IMR-90 (cell line): ENCODE data around the gene NR5A2. TPM values are rescaled to one million over a fixed set of nuclear protein-coding genes. Genes with fewer than 3 reads are reported as not detected.

Experiments used
- ATAC-seq: fragments of 200-7000 bp; cut with Tn5 transposase; 2 replicates; pipeline ENCODE4 v1.9.1; 2020; ENCODE audit warnings: low read depth, mild to moderate bottlenecking, moderate library complexity
- BruUV-seq: library from RNA; stranded (reverse); fragments of 400-500 nt; replicated peaks from 2 replicates; lab custom pipeline; 2021; lab: Mats Ljungman, UMichigan
- CTCF ChIA-PET: fragments of 300-600 bp; formaldehyde crosslinking; extraction: SDS; loops from one replicate; lab custom pipeline; 2021; ENCODE audit warnings: antibody characterized with exemption; lab: Yijun Ruan, JAX
- POLR2A ChIA-PET: fragments of 300-600 bp; sonication (Branson Sonifier 250); formaldehyde crosslinking; loops from one replicate; lab custom pipeline; 2022; ENCODE audit warnings: antibody characterized with exemption; ENCODE audit not compliant: unreplicated experiment; lab: Charles Lee
- DNase-seq: peaks from one replicate; pipeline ENCODE4 v3.0.0; 2013
- H2AFZ ChIP-seq: replicated peaks from 2 replicates; pipeline ENCODE3; 2013; ENCODE audit warnings: low read length, mild to moderate bottlenecking; ENCODE audit not compliant: poor library complexity
- H2AK5ac ChIP-seq: 2 replicates; pipeline ENCODE4 v1.6.1; 2013; ENCODE audit warnings: low read depth, low read length, inconsistent platforms
- H2AK9ac ChIP-seq: replicated peaks from 2 replicates; pipeline ENCODE3; 2013; ENCODE audit warnings: mild to moderate bottlenecking, low read depth, low read length, moderate library complexity; ENCODE audit not compliant: poor library complexity
- H2BK120ac ChIP-seq: 2 replicates; pipeline ENCODE4 v1.6.1; 2013; ENCODE audit warnings: low read depth, low read length, inconsistent platforms
- H2BK15ac ChIP-seq: 3 replicates; pipeline ENCODE4 v1.6.1; 2013; ENCODE audit warnings: low read depth, low read length, inconsistent platforms
- H2BK20ac ChIP-seq: 2 replicates; pipeline ENCODE4 v1.6.1; 2013; ENCODE audit warnings: low read depth, mild to moderate bottlenecking, inconsistent platforms, low read length, moderate library complexity
- H2BK5ac ChIP-seq: 2 replicates; pipeline ENCODE4 v1.6.1; 2013; ENCODE audit warnings: mild to moderate bottlenecking, low read depth, low read length, inconsistent platforms; ENCODE audit not compliant: poor library complexity, severe bottlenecking
- H3K14ac ChIP-seq: replicated peaks from 2 replicates; pipeline ENCODE4 v1.6.1; 2013; ENCODE audit warnings: low read depth, low read length, inconsistent platforms
- H3K18ac ChIP-seq: 2 replicates; pipeline ENCODE4 v1.6.1; 2013; ENCODE audit warnings: low read depth, low read length, control low read depth
- H3K23ac ChIP-seq: 2 replicates; pipeline ENCODE4 v1.6.1; 2013; ENCODE audit warnings: low read depth, low read length, inconsistent platforms
- H3K27ac ChIP-seq: 2 replicates; pipeline ENCODE4 v1.5.1; 2013; ENCODE audit warnings: mild to moderate bottlenecking, control low read depth, low read length; ENCODE audit not compliant: insufficient read depth
- H3K27me3 ChIP-seq: 2 replicates; pipeline ENCODE4 v1.6.1; 2013; ENCODE audit warnings: low read length; ENCODE audit not compliant: control insufficient read depth, insufficient read depth
- H3K36me3 ChIP-seq: 2 replicates; pipeline ENCODE4 v1.6.1; 2013; ENCODE audit warnings: low read length, mixed read lengths; ENCODE audit not compliant: control insufficient read depth, insufficient read depth
- H3K4ac ChIP-seq: 2 replicates; pipeline ENCODE4 v1.6.1; 2013; ENCODE audit warnings: low read depth, low read length, inconsistent platforms
- H3K4me1 ChIP-seq: 2 replicates; pipeline ENCODE4 v1.6.1; 2013; ENCODE audit warnings: low read length, mixed read lengths; ENCODE audit not compliant: control insufficient read depth, insufficient read depth
- H3K4me2 ChIP-seq: 2 replicates; pipeline ENCODE4 v1.6.1; 2013; ENCODE audit warnings: low read depth, mild to moderate bottlenecking, control low read depth, low read length, moderate library complexity
- H3K4me3 ChIP-seq: 2 replicates; pipeline ENCODE4 v1.5.1; 2013; ENCODE audit warnings: low read depth, mild to moderate bottlenecking, control low read depth, low read length, moderate library complexity; ENCODE audit not compliant: insufficient read depth
- H3K56ac ChIP-seq: 2 replicates; pipeline ENCODE4 v1.6.1; 2013; ENCODE audit warnings: low read length, inconsistent platforms; ENCODE audit not compliant: insufficient read depth; ENCODE audit errors: extremely low read depth
- H3K79me1 ChIP-seq, 2 experiments: 2 replicates each; pipeline ENCODE4 v1.6.1; 2013; ENCODE audit warnings: low read length in 2 of 2, inconsistent platforms in 1 of 2, low read depth in 1 of 2
- H3K9ac ChIP-seq: 2 replicates; pipeline ENCODE4 v1.6.1; 2013; ENCODE audit warnings: low read depth, low read length, control low read depth
- H3K9me1 ChIP-seq: 2 replicates; pipeline ENCODE4 v1.6.1; 2013; ENCODE audit warnings: low read length, inconsistent platforms; ENCODE audit not compliant: insufficient read depth
- H3K9me3 ChIP-seq: 2 replicates; pipeline ENCODE4 v1.6.1; 2013; ENCODE audit warnings: low read length; ENCODE audit not compliant: control insufficient read depth, insufficient read depth
- H4K20me1 ChIP-seq: 2 replicates; pipeline ENCODE4 v1.6.1; 2013; ENCODE audit warnings: low read length, inconsistent platforms; ENCODE audit not compliant: insufficient read depth
- H4K5ac ChIP-seq: 2 replicates; pipeline ENCODE4 v1.6.1; 2013; ENCODE audit warnings: mild to moderate bottlenecking, low read depth, low read length, control low read depth
- H4K8ac ChIP-seq, 2 experiments: 2 replicates each; pipeline ENCODE4 v1.6.1; 2013; ENCODE audit warnings: low read depth in 2 of 2, low read length in 2 of 2, control low read depth in 1 of 2, inconsistent platforms in 1 of 2
- H4K91ac ChIP-seq: 2 replicates; pipeline ENCODE4 v1.6.1; 2013; ENCODE audit warnings: low read depth, low read length, inconsistent platforms; ENCODE audit not compliant: insufficient read depth
- BHLHE40 ChIP-seq: fragments of 150-350 bp; IDR thresholded peaks from 2 replicates; pipeline ENCODE4 v1.6.1; 2016; ENCODE audit warnings: mild to moderate bottlenecking, low read depth, low read length
- CEBPB ChIP-seq: IDR thresholded peaks from 2 replicates; pipeline ENCODE4 v1.6.1; 2012; ENCODE audit warnings: low read depth, low read length, improper control_type of control experiment
- FOS ChIP-seq: fragments of 150-350 bp; IDR thresholded peaks from 2 replicates; pipeline ENCODE4 v1.6.1; 2016; ENCODE audit warnings: low read depth, low read length
- MAFK ChIP-seq: IDR thresholded peaks from 2 replicates; pipeline ENCODE4 v1.6.1; 2012; ENCODE audit warnings: low read depth, low read length, improper control_type of control experiment
- MAZ ChIP-seq: IDR thresholded peaks from 2 replicates; pipeline ENCODE4 v1.6.1; 2012; ENCODE audit warnings: low read depth, mild to moderate bottlenecking, low read length, improper control_type of control experiment, moderate library complexity, borderline replicate concordance
- MXI1 ChIP-seq: IDR thresholded peaks from 2 replicates; pipeline ENCODE4 v1.6.1; 2012; ENCODE audit warnings: low read depth, mild to moderate bottlenecking, low read length, moderate library complexity, borderline replicate concordance
- NFE2L2 ChIP-seq: fragments of 150-350 bp; IDR thresholded peaks from 2 replicates; pipeline ENCODE4 v1.6.1; 2016; ENCODE audit warnings: low read depth, mild to moderate bottlenecking, low read length
- POLR2A ChIP-seq: IDR thresholded peaks from 2 replicates; pipeline ENCODE4 v1.6.1; 2012; ENCODE audit warnings: mild to moderate bottlenecking, low read depth, low read length
- RAD21 ChIP-seq: IDR thresholded peaks from 2 replicates; pipeline ENCODE4 v1.6.1; 2012; ENCODE audit warnings: low read length, improper control_type of control experiment
- RFX5 ChIP-seq: IDR thresholded peaks from 2 replicates; pipeline ENCODE4 v1.8.0; 2012; ENCODE audit warnings: low read depth, mild to moderate bottlenecking, low read length, moderate library complexity
- WGBS, 2 experiments: methylation state at CpG; one replicate each; pipeline versions ENCODE4 v1.1.5 to v1.1.7; 2013; ENCODE audit warnings: missing lambda C conversion rate in 2 of 2; ENCODE audit not compliant: insufficient read length in 1 of 2; ENCODE audit errors: extremely low coverage in 2 of 2; 5-methylcytosine and 5-hydroxymethylcytosine counted together
- dilution Hi-C: fragments of 300-500 bp; cut with HindIII; formaldehyde crosslinking; loops from one replicate; pipeline ENCODE4 v1.14.3; 2018; ENCODE audit warnings: low sequenced_read_pairs; ENCODE audit not compliant: unreplicated experiment
- in situ Hi-C: fragments of 300-500 bp; cut with MboI; formaldehyde crosslinking; loops from 3 replicates; pipeline ENCODE4 v1.14.3; 2019; ENCODE audit warnings: low sequenced_read_pairs, inconsistent platforms, mixed read lengths
- intact Hi-C: fragments of 100-400 bp; cut with micrococcal nuclease; formaldehyde crosslinking; loops from 2 replicates; pipeline ENCODE4 v1.10.0; 2022
- polyA plus RNA-seq, 3 experiments: library from polyadenylated mRNA; depleted of rRNA; stranded (reverse); fragments of >200 nt; gene quantifications; 2 replicates each; pipeline ENCODE4 v1.2.3, GENCODE V29; 2012; ENCODE audit warnings: low replicate concordance in 1 of 3
- total RNA-seq: library from RNA; depleted of rRNA; stranded (reverse); fragments of >200 nt; gene quantifications from 2 replicates; pipeline ENCODE4 v1.2.3, GENCODE V29; 2012
- TF ChIP-seq, protein P1 (sequence below): fragments of 150-350 bp; IDR thresholded peaks from 2 replicates; pipeline ENCODE4 v1.6.1; 2016; ENCODE audit warnings: low read depth, mild to moderate bottlenecking, low read length, moderate library complexity, borderline replicate concordance

The NR5A2 gene
- total and polyA plus RNA-seq, 2 of the 4 experiments (the other 2 are of a cell fraction) = 0.03 to 0.18 TPM

- Histone ChIP-seq H4K5ac (no peak overlapping the region), H2AK9ac (no peak overlapping the region), H2AK5ac (no peak overlapping the region), H3K18ac (no peak overlapping the region), H3K23ac (no peak overlapping the region), H3K36me3 (no peaks in the 10 kb centered on the region), H3K9me1 (no peaks in the 10 kb centered on the region; the same call in none of the 2 replicates), H2BK15ac (peak overlapping the region; percentile 44; the same call in 2 of the 3 replicates), H3K4me3 (no peak overlapping the region), H4K91ac (no peak overlapping the region), H3K9ac (no peak overlapping the region), H3K27ac (no peak overlapping the region), H2BK20ac (no peak overlapping the region), H3K56ac (no peak overlapping the region), H3K27me3 (no peaks in the 10 kb centered on the region), H3K4ac (no peak overlapping the region), H2BK5ac (no peak overlapping the region), H3K79me1 (no peaks in the 10 kb centered on the region), H3K14ac (no peak overlapping the region), H2AFZ (no peak overlapping the region), H4K20me1 (no peaks in the 10 kb centered on the region), H3K4me2 (no peak overlapping the region), H2BK120ac (no peak overlapping the region; the same call in 1 of the 2 replicates), H4K8ac (no peak overlapping the region), H3K4me1 (peaks cover under 1% of the 10 kb centered on the region; the same call in 1 of the 2 replicates), H3K9me3 (no peaks in the 10 kb centered on the region)
- in situ Hi-C loops (no loop called here), dilution Hi-C loops (no loop called here), intact Hi-C loops (no loop called here)
- no peak for TF ChIP-seq MAFK
- no peak for TF ChIP-seq MXI1
- TF ChIP-seq MAZ = no peak
- no peak for TF ChIP-seq RFX5
- no peak for TF ChIP-seq CEBPB
- TF ChIP-seq NFE2L2 = no peak
- no peak for TF ChIP-seq RAD21
- TF ChIP-seq FOS = no peak
- TF ChIP-seq POLR2A = no peak
- TF ChIP-seq, protein P1, sequence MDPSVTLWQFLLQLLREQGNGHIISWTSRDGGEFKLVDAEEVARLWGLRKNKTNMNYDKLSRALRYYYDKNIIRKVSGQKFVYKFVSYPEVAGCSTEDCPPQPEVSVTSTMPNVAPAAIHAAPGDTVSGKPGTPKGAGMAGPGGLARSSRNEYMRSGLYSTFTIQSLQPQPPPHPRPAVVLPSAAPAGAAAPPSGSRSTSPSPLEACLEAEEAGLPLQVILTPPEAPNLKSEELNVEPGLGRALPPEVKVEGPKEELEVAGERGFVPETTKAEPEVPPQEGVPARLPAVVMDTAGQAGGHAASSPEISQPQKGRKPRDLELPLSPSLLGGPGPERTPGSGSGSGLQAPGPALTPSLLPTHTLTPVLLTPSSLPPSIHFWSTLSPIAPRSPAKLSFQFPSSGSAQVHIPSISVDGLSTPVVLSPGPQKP = no peak
- TF ChIP-seq BHLHE40 = no peak
- ATAC-seq (no peak), DNase-seq (no peak)
- CTCF ChIA-PET = no interaction called here
- POLR2A ChIA-PET = no interaction called here
- WGBS, 2 experiments = no CpG with 5 or more reads among the region's 7 CpGs
- BruUV-seq = no TSS peak
These were observed 141.4 kb downstream of the NR5A2 start for GRCh38 chr1:200168926-200169325.
